NCI-H2196 treated with DMSO at 0.1 percent for 48 hours (cell line): Measurements from ENCODE around the gene EEF1AKMT3.

Source experiments
- DNase-seq: peaks from one replicate; lab custom pipeline; 2025; ENCODE audit not compliant: unreplicated experiment; lab: John Stamatoyannopoulos, UW

The EEF1AKMT3 gene

DNA sequence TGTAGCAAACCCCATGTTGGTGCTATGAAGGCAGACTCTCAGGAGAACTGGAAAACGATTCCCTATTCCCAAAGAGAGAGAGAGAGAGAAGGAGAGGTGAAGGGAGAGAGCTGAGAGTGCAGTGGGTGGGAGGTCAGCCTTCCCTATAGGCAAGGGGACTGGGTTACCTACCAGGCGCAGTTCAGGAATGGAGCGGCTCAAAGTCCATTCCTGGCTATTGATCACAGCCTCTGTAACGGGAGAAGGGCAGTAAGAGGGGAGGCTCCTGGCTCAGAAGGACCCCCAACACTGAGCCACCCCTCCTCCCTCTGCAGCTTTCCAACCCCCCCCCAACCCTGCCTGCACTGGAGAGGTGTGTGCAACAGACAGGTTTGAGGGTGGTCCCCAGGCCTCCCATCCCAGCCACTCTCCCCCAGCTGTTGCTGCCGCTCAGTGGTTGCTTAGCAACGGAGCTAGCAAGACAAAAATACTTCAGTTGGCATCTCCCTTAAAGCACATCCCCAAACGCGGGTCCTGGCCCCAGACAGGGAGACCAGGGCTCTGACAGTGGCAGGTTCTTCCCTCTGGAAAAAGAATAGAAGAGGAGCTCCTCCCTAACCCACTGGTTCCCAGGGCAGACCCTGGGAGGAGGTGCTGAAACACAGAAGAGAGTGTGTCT is 37.1 kb upstream of the EEF1AKMT3 start:
- no peak for DNase-seq

GRCh38 chr12:57735952-57736740 is 36.3 kb upstream of the EEF1AKMT3 start:
- DNase-seq, result peak; percentile 44

DNA sequence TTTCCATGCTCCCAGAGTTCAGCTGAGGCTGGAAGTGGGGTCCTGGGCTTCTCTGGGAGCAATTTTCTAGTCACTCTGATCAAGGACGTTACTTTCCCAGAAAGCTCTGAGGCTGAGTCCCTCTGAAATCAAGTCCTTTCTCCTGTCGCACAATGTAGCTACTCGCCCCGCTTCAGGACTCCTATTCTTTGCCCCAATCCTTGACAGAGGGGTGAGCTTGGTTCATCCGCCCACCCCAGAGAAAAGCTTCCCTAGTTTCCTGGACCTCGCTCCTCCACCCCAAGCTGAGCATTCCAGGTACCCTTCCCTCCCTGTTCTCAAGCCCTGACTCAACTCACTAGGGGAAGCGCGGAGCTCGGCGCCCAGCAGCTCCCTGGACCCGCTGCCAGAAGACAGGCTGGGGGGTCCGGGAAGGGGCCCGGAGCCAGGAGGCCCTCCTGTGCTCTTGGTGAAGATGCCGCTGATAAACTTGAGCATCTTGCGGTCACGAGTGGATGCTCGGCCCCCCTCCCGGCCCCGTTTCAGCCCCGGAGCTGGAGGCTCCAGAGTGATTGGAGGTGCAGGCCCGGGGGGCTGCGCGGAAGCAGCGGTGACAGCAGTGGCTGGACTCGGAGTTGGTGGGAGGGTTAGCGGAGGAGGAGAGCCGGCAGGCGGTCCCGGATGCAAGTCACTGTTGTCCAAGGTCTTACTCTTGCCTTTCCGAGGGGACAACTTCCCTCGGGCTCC is 35.5 kb upstream of the EEF1AKMT3 start:
- DNase-seq, result no peak

- DNase-seq, result no peak
These were observed 34.6 kb upstream of the EEF1AKMT3 start for GRCh38 chr12:57737467-57738460.

DNA sequence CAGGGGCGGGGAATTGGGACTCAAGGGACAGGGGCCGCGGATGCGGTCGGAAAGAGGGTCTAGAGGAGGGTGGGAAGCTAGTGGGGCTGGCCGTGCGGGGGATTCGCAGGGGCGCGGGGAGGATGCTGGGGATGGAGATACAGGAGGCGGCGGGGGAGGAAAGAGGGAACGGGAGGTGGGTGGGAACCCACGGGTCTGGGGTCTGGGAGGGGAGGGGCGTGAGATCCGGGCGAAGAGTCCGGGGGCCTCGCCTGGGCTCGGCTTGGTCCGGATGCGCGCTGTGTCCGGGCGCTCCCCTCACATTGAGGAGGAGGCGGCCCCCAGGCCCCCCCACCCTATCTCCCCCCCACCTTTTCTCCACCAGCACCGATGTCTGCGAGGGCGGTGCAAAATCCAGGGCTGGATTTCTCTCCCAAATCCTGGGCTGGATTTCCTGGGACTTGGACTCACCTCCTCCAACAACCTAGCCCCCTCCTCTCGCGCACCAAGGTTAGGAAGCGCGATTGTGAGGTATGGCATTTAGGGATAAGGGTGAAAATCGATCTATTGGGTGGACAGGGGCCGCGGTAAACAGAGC is 33.7 kb upstream of the EEF1AKMT3 start, which contains the start of gene AGAP2:
Gene AGAP2 (minus strand): TSS at position 82 of the 577 bp plus-strand sequence. CDS start 496 bp downstream, outside the sequence.
- no peak for DNase-seq

DNA sequence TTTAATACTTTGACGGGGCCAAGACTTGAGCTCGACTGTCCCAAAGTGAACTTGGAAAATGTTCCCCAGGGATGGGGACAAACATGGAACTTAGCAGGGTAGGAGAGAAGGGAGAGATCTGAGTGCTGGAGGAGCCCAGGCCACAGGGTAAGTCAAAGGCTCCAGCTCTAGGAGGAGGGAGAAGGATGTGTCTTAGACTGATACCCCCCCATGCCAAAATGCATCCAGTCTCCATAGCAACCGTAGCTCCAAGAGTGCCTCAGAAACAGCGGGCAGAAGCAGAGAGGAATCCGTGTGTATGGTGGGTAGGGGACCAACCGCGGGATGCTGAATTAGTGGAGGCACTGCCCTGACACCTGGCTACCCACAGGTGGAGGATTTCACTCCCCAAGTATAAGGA is 33.0 kb upstream of the EEF1AKMT3 start:
- no peak for DNase-seq

DNA sequence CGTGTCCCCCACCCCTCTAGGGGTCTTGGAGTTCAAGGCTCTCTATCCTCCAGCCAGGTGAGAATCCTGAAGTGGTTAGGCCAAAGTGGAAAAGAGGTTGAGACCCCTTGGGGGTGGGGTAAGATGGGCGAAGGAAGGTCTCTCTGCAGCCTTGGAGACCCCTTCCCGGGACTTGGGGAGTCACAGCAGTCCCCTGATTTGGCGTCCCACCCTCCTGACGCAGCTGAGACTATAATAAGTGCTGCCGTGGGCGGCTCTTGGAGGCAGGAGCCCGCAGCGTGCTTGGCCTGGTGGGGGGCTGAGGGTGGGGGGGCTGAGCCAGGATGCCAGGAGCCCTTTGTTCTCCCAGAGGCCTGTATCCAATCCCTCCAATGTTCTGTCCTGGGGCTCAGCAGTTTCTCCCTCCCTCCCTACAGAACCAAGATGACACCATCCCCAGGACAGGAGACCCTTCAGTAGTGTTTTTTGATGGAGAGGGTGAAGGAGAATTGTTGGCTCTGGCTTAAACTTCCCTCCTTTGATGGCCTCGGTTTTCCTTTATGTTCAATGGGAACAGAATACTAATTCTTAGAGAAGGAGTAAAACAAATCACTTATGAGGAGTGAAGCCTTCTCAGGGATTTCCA is 32.4 kb upstream of the EEF1AKMT3 start:
- DNase-seq, result no peak

DNA sequence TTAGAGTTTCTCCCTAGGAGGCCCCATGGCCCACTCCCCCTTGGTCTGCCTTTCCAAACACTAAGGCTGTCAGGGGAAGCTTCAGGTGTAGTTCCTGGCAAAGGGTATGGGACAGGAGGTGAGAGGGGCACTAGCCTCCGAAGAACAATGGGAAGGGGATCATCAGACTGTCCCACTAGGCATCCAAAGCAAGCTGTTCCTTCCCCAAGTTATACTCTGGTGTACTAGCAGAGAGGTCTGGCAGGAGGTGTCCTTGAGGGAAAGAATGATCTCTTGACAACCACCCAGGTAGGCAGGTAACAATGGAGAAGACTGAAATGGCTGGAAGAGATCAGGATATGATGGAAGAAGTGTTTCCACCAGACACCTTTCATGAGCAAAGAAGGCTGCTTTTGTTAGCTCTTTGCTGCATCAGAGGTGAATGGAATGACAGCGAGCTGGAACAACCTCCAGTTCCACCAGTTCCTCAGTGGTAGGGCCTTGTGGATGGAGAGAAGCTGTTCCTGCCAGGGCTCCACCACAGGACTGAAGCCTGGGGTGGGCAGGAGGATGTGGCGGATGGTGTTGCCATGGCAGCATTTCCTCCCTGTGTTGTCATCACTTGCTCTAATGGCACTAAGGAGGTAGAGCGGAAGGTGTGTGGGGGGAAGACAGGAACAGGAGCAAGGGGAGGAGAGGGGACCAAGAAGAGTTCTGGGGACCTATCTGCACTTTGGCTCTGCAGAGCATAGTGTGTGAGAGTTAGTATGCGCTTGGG is 31.6 kb upstream of the EEF1AKMT3 start:
- DNase-seq, result no peak

- DNase-seq, result no peak
These were observed 31.0 kb upstream of the EEF1AKMT3 start for GRCh38 chr12:57741413-57741789.

DNA sequence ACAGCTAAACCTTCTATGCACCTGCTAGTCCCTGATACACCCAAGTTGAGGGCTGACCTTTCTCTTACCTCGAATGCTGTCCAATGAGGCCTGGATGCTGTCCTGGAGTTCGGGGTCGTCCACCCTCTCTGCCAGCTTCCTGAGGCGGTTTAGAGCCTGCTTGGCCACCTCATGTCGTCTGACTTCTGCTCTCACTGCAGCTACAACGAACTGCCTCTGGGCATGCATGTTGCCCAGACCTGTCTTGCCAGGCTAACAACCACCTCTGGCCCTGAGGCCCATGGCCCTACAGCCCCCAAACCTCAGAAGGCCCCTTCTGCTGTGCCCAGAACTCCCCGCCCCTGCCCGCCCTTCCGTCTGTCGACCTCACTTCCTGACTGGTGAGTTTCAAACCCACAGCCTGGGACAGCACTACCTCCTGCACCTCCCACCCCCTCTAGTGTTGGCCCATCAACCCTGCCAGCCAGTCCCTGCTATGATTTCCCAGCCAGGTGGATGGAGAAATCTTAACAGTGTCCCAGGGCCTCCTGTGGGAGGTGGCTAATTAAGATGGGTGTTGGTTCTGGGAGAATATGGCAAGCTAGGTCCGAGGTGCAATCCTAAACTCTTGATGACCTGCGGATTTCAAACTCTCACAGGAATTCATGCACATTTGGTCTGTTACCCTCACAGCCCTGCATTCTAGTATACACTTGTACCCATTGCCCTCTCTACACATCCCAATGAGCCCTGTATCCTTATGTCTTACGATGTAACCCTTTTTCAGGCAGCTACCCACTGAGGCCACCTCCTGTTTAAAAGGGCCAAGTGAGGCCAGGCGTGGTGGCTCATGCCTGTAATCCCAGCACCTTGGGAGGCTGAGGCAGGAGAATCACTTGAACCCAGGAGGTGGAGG is 30.3 kb upstream of the EEF1AKMT3 start:
- DNase-seq, result no peak

- no peak for DNase-seq
These were observed 28.6 kb upstream of the EEF1AKMT3 start for GRCh38 chr12:57743769-57744168.

- DNase-seq, result no peak
These were observed 28.1 kb upstream of the EEF1AKMT3 start for GRCh38 chr12:57744194-57744776.

GRCh38 chr12:57744777-57745484 is 27.5 kb upstream of the EEF1AKMT3 start, which contains the start of gene TSPAN31:
TSPAN31 (plus strand) TSS chr12:57745039; CDS start chr12:57745155, 116 bp downstream.
- peak; percentile 96 for DNase-seq

GRCh38 chr12:57745485-57745881 is 26.9 kb upstream of the EEF1AKMT3 start:
- no peak for DNase-seq

DNA sequence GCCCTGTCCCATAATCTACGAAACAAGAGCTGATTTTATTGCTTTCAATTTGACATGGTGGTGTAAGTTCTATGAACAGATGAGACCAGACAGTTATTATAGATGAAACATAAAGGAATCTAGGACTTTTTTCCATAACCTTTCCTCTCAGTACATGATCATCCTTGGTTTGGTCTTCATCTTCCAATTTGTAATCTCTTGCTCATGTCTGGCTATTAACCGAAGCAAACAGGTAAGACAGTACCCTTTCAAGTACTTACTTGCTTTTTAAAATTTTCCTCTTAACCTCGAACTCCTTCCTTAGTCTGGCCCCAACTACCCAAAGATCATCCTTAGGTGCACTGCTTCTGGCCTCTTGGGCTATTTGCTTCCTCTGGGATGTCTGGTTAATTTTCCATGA is 26.4 kb upstream of the EEF1AKMT3 start:
- no peak for DNase-seq

- no peak for DNase-seq
These were observed 23.4 kb upstream of the EEF1AKMT3 start for GRCh38 chr12:57749061-57749460.
